PC-3 (cell line): Measurements from ENCODE around the gene SPRR3. TPM values are rescaled to one million over a fixed set of nuclear protein-coding genes. Genes with fewer than 3 reads are reported as not detected.

Experiments
- ATAC-seq: fragments of 200-7000 bp; cut with Tn5 transposase; 2 replicates; pipeline ENCODE4 v1.9.1; 2020; ENCODE audit warnings: mild to moderate bottlenecking, moderate library complexity
- BruUV-seq: library from RNA; stranded (reverse); fragments of 400-500 nt; replicated peaks from 2 replicates; lab custom pipeline; 2021; lab: Mats Ljungman, UMichigan
- CTCF ChIA-PET: fragments of 300-600 bp; sonication (Branson Sonifier 250); formaldehyde crosslinking; loops from one replicate; lab custom pipeline; 2022; ENCODE audit warnings: antibody characterized with exemption; lab: Charles Lee
- POLR2A ChIA-PET: fragments of 300-600 bp; sonication (Branson Sonifier 250); formaldehyde crosslinking; loops from one replicate; lab custom pipeline; 2022; ENCODE audit warnings: antibody characterized with exemption; ENCODE audit not compliant: unreplicated experiment; lab: Charles Lee
- DNase-seq: peaks from one replicate; pipeline ENCODE4 v3.0.0-alpha.2; 2015
- H2AFZ ChIP-seq: fragments of 300-600 bp; sonication (generic); 2 replicates; pipeline ENCODE4 v1.6.0; 2016; ENCODE audit warnings: antibody characterized with exemption, low read length
- H3F3A ChIP-seq: fragments of 300-600 bp; sonication (generic); one replicate; pipeline ENCODE4 v1.6.0; 2017; ENCODE audit warnings: antibody characterized with exemption, low read length, control low read depth, mild to moderate bottlenecking; ENCODE audit not compliant: unreplicated experiment
- H3K27ac ChIP-seq: fragments of 300-600 bp; sonication (generic); 2 replicates; pipeline ENCODE4 v1.5.1; 2016; ENCODE audit warnings: mild to moderate bottlenecking, low read length
- H3K27me3 ChIP-seq: fragments of 300-600 bp; sonication (generic); 2 replicates; pipeline ENCODE4 v1.6.1; 2016; ENCODE audit warnings: low read length, mixed read lengths
- H3K36me3 ChIP-seq: fragments of 300-600 bp; sonication (generic); 2 replicates; pipeline ENCODE4 v1.6.1; 2016; ENCODE audit warnings: low read depth, mixed run types, low read length, mixed read lengths
- H3K4me1 ChIP-seq: fragments of 300-600 bp; sonication (generic); 2 replicates; pipeline ENCODE4 v1.5.1; 2016; ENCODE audit warnings: low read length; ENCODE audit not compliant: insufficient read depth
- H3K4me2 ChIP-seq: fragments of 300-600 bp; sonication (generic); 2 replicates; pipeline ENCODE4 v1.6.0; 2016; ENCODE audit warnings: low read length
- H3K4me3 ChIP-seq: fragments of 300-600 bp; sonication (generic); 2 replicates; pipeline ENCODE4 v1.5.1; 2016; ENCODE audit warnings: mild to moderate bottlenecking, low read length, mixed read lengths
- H3K79me2 ChIP-seq: fragments of 300-600 bp; sonication (generic); 2 replicates; pipeline ENCODE4 v1.6.1; 2017; ENCODE audit warnings: low read length, mixed read lengths
- H3K9ac ChIP-seq: fragments of 300-600 bp; sonication (generic); 2 replicates; pipeline ENCODE4 v1.6.0; 2016; ENCODE audit warnings: mild to moderate bottlenecking, low read length
- H3K9me2 ChIP-seq: fragments of 300-600 bp; sonication (generic); replicated peaks from 2 replicates; pipeline ENCODE4 v1.6.1; 2016; ENCODE audit warnings: mixed run types, low read length, mixed read lengths
- H3K9me3 ChIP-seq: fragments of 300-600 bp; sonication (generic); 2 replicates; pipeline ENCODE4 v1.6.1; 2016; ENCODE audit warnings: low read length, mixed read lengths
- H4K20me1 ChIP-seq: fragments of 300-600 bp; sonication (generic); 2 replicates; pipeline ENCODE4 v1.6.1; 2016; ENCODE audit warnings: low read length, mixed read lengths
- CTCF ChIP-seq: fragments of 300-600 bp; sonication (generic); conservative IDR thresholded peaks from 2 replicates; pipeline ENCODE4 v1.5.1; 2017; ENCODE audit warnings: antibody characterized with exemption, low read depth, mild to moderate bottlenecking, low read length
- EZH2 ChIP-seq: fragments of 300-600 bp; sonication (generic); IDR thresholded peaks from one replicate; pipeline ENCODE4 v1.6.1; 2017; ENCODE audit warnings: antibody characterized with exemption, mild to moderate bottlenecking, low read length; ENCODE audit not compliant: unreplicated experiment
- EZH2phosphoT487 ChIP-seq: fragments of 300-600 bp; sonication (generic); IDR thresholded peaks from 2 replicates; pipeline ENCODE4 v1.6.1; 2018; ENCODE audit warnings: mild to moderate bottlenecking, antibody characterized with exemption, low read length, borderline replicate concordance
- intact Hi-C: fragments of 100-400 bp; cut with micrococcal nuclease; formaldehyde crosslinking; loops from 2 replicates; pipeline ENCODE4 v1.9.0; 2023
- total RNA-seq: library from RNA; depleted of rRNA; stranded (reverse); fragments of >200 nt; gene quantifications from 2 replicates; pipeline ENCODE4 v1.2.3, GENCODE V29; 2014; rRNA removed

Gene SPRR3
- total RNA-seq, 1 experiment from 2014 or later: 0.51 TPM

GRCh38 chr1:153049211-153049610, 47.7 kb downstream of the SPRR3 start:
- no peak for DNase-seq
- H3K27me3 ChIP-seq: peaks cover 62% of the 10 kb centered on the region
- ATAC-seq: no peak
- H3F3A ChIP-seq: no peaks in the 10 kb centered on the region
- intact Hi-C loops: no loop called here
- no peaks in the 10 kb centered on the region for H3K9me2 ChIP-seq
- no peak overlapping the region for H3K4me2 ChIP-seq
- no peak overlapping the region for H2AFZ ChIP-seq
- H3K27ac ChIP-seq: no peak overlapping the region
- ChIA-PET POLR2A (no interaction called here), CTCF (no interaction called here)
- no peak overlapping the region for H3K4me3 ChIP-seq
- no peaks in the 10 kb centered on the region for H4K20me1 ChIP-seq
- H3K9me3 ChIP-seq: no peaks in the 10 kb centered on the region
- BruUV-seq: no TSS peak
- H3K79me2 ChIP-seq: no peaks in the 10 kb centered on the region
- no peak overlapping the region for H3K9ac ChIP-seq
- no peaks in the 10 kb centered on the region for H3K36me3 ChIP-seq
- no peaks in the 10 kb centered on the region for H3K4me1 ChIP-seq
- no peak for TF ChIP-seq EZH2phosphoT487
- TF ChIP-seq EZH2: no peak
- TF ChIP-seq CTCF: no peak

Other genes starting within 250 kb of the SPRR3 start
- gene KPRP, start 243.7 kb upstream of the SPRR3 start, total RNA-seq: not detected in 2 replicates
- not detected in 2 replicates for gene LCE1F, start 226.6 kb upstream of the SPRR3 start, total RNA-seq
- not detected in 2 replicates for gene LCE1E, start 215.5 kb upstream of the SPRR3 start, total RNA-seq
- gene LCE1D, start 205.0 kb upstream of the SPRR3 start, total RNA-seq: not detected in 2 replicates
- gene LCE1C, start 195.1 kb upstream of the SPRR3 start, total RNA-seq: not detected in 2 replicates
- gene LCE1B, start 189.8 kb upstream of the SPRR3 start, total RNA-seq: not detected in 2 replicates
- not detected in 2 replicates for gene LCE1A, start 174.3 kb upstream of the SPRR3 start, total RNA-seq
- gene LCE6A, start 158.9 kb upstream of the SPRR3 start, total RNA-seq: not detected in 2 replicates
- not detected in 2 replicates for gene LCE7A, start 141.8 kb upstream of the SPRR3 start, total RNA-seq
- gene SMCP, start 123.4 kb upstream of the SPRR3 start, total RNA-seq: not detected in 2 replicates
- 0.55 and 1.0 TPM in 2 replicates for gene IVL, start 93.2 kb upstream of the SPRR3 start, total RNA-seq
- not detected in 2 replicates for gene SPRR5, start 54.5 kb upstream of the SPRR3 start, total RNA-seq
- gene SPRR4, start 31.1 kb upstream of the SPRR3 start, total RNA-seq: not detected in 2 replicates
- gene SPRR1A, start 17.7 kb upstream of the SPRR3 start, total RNA-seq: not detected in 2 replicates
- not detected in 2 replicates for gene SPRR1B, start 29.5 kb downstream of the SPRR3 start, total RNA-seq
- gene SPRR2D, start 39.4 kb downstream of the SPRR3 start, total RNA-seq: not detected in 2 replicates
- gene SPRR2A, start 55.8 kb downstream of the SPRR3 start, total RNA-seq: not detected in 2 replicates
- not detected in 2 replicates for gene SPRR2B, start 69.9 kb downstream of the SPRR3 start, total RNA-seq
- gene SPRR2E, start 92.8 kb downstream of the SPRR3 start, total RNA-seq: not detected in 2 replicates
- gene SPRR2F, start 111.8 kb downstream of the SPRR3 start, total RNA-seq: not detected in 2 replicates
- gene SPRR2G, start 149.1 kb downstream of the SPRR3 start, total RNA-seq: not detected in 2 replicates
- gene LELP1, start 201.7 kb downstream of the SPRR3 start, total RNA-seq: not detected in 2 replicates
- gene PRR9, start 215.8 kb downstream of the SPRR3 start, total RNA-seq: not detected in 2 replicates